ENCODE measurements around the gene PADI2.

Gene PADI2

GRCh38 chr1:17053086-17053684 is 66.1 kb downstream of the PADI2 start:
- no peak for DNase-seq

GRCh38 chr1:17052641-17053040 is 66.6 kb downstream of the PADI2 start:
- no peak for DNase-seq

GRCh38 chr1:17052038-17052437 is 67.2 kb downstream of the PADI2 start:
- DNase-seq = no peak

- DNase-seq = no peak
Measured at GRCh38 chr1:17047924-17048323, 71.3 kb downstream of the PADI2 start.

- DNase-seq = no peak
Measured at GRCh38 chr1:17046334-17046657, 73.0 kb downstream of the PADI2 start.

GRCh38 chr1:17045634-17046333 is 73.5 kb downstream of the PADI2 start:
- no peak for DNase-seq

- no peak for DNase-seq
Measured at GRCh38 chr1:17045150-17045549, 74.1 kb downstream of the PADI2 start.

- DNase-seq = no peak
Measured at GRCh38 chr1:17043676-17044075, 75.6 kb downstream of the PADI2 start.

- no peak for DNase-seq
Measured at GRCh38 chr1:17040135-17040534, 79.1 kb downstream of the PADI2 start.

GRCh38 chr1:17039522-17039921 is 79.7 kb downstream of the PADI2 start:
- DNase-seq = no peak

- DNase-seq = no peak
Measured at GRCh38 chr1:17033481-17033880, 85.8 kb downstream of the PADI2 start.

- no peak for DNase-seq
Measured at GRCh38 chr1:17032741-17033140, 86.5 kb downstream of the PADI2 start.

- no peak for DNase-seq
Measured at GRCh38 chr1:17031436-17031835, 87.8 kb downstream of the PADI2 start.

GRCh38 chr1:17030206-17030605 is 89.0 kb downstream of the PADI2 start:
- no peak for DNase-seq

- no peak for DNase-seq
Measured at GRCh38 chr1:17028662-17029188, 90.5 kb downstream of the PADI2 start.

- DNase-seq = no peak
Measured at GRCh38 chr1:17027900-17028299, 91.4 kb downstream of the PADI2 start.

- no peak for DNase-seq
Measured at GRCh38 chr1:17027403-17027802, 91.8 kb downstream of the PADI2 start.

GRCh38 chr1:17024721-17025120 is 94.5 kb downstream of the PADI2 start:
- DNase-seq = no peak

- no peak for DNase-seq
Measured at GRCh38 chr1:17023573-17023972, 95.7 kb downstream of the PADI2 start.

GRCh38 chr1:17023102-17023501 is 96.1 kb downstream of the PADI2 start:
- DNase-seq = no peak

GRCh38 chr1:17021896-17022295 is 97.4 kb downstream of the PADI2 start:
- no peak for DNase-seq

GRCh38 chr1:17020502-17020901 is 98.7 kb downstream of the PADI2 start:
- no peak for DNase-seq

GRCh38 chr1:17018849-17019248 is 100.4 kb downstream of the PADI2 start:
- DNase-seq = no peak

GRCh38 chr1:17017435-17017834 is 101.8 kb downstream of the PADI2 start:
- DNase-seq = no peak

Measured in NCI-H1436 treated with DMSO at 0.1 percent for 48 hours (cell line).